SK-N-SH treated with all-trans-retinoic acid at 6 μM for 48 hours (cell line): ENCODE results near the gene TMEM222.

Source experiments
- CSDC2 ChIP-seq: fragments of 250-450 bp; sonication (Bioruptor Pico); IDR thresholded peaks from 2 replicates; pipeline ENCODE4 v1.5.0; 2020; ENCODE audit warnings: mild to moderate bottlenecking, moderate library complexity
- GLIS3 ChIP-seq: fragments of 250-450 bp; sonication (Bioruptor Pico); IDR thresholded peaks from 2 replicates; pipeline ENCODE4 v1.5.0; 2020; ENCODE audit warnings: mild to moderate bottlenecking, moderate library complexity
- ISL1 ChIP-seq: fragments of 250-450 bp; sonication (Bioruptor Pico); IDR thresholded peaks from 2 replicates; pipeline ENCODE4 v2.1.2; 2022; ENCODE audit warnings: mild to moderate bottlenecking, moderate library complexity
- TCF4 ChIP-seq: fragments of 250-450 bp; sonication (Bioruptor Pico); IDR thresholded peaks from 2 replicates; pipeline ENCODE4 v1.8.0; 2021; ENCODE audit warnings: mild to moderate bottlenecking, moderate library complexity, borderline replicate concordance
- ZC3H10 ChIP-seq: fragments of 250-450 bp; sonication (Bioruptor Pico); IDR thresholded peaks from 2 replicates; pipeline ENCODE4 v1.5.1; 2021; ENCODE audit warnings: mild to moderate bottlenecking, moderate library complexity
- ZFP3 ChIP-seq: fragments of 250-450 bp; sonication (Bioruptor Pico); IDR thresholded peaks from 2 replicates; pipeline ENCODE4 v1.5.0; 2020; ENCODE audit warnings: mild to moderate bottlenecking, moderate library complexity
- ZNF70 ChIP-seq: fragments of 450-650 bp; formaldehyde crosslinking; IDR thresholded peaks from 2 replicates; pipeline ENCODE4 v1.5.0; 2020; ENCODE audit warnings: mild to moderate bottlenecking, moderate library complexity
- TF ChIP-seq, protein P1 (sequence below): fragments of 250-450 bp; sonication (Bioruptor Pico); IDR thresholded peaks from 2 replicates; pipeline ENCODE4 v1.8.0; 2020; ENCODE audit warnings: mild to moderate bottlenecking, moderate library complexity, borderline replicate concordance
- TF ChIP-seq, protein P2 (sequence below): fragments of 250-450 bp; sonication (Bioruptor Pico); IDR thresholded peaks from 2 replicates; pipeline ENCODE4 v1.5.1; 2020; ENCODE audit warnings: low read depth, mild to moderate bottlenecking, moderate library complexity

DNA sequence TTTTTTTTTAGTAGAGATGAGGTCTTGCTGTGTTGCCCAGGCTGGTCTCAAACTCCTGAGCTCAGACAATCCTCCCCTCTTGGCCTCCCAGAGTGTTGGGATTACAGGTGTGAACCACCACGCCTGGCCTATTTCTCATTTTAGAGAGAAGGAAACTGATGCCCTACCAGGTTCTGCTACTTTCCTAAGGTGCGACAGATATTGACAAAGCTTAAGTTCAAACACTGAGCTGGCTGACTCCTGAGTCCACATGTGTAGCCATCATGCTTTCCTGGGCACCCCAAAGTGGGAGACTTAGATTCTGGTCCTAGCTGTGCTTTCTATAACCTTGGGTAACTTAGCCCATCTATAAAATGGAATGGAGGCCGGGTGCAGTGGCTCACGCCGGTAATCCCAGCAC lies 5.1 kb upstream of the TMEM222 start:
- TF ChIP-seq ZNF70 (no peak), ZC3H10 (CRISPR knock-in tag) (no peak), ZFP3 (CRISPR knock-in tag) (no peak), GLIS3 (CRISPR knock-in tag) (no peak), TCF4 (CRISPR knock-in tag) (no peak), CSDC2 (no peak), ISL1 (CRISPR knock-in tag) (no peak)
- TF ChIP-seq, protein P1, sequence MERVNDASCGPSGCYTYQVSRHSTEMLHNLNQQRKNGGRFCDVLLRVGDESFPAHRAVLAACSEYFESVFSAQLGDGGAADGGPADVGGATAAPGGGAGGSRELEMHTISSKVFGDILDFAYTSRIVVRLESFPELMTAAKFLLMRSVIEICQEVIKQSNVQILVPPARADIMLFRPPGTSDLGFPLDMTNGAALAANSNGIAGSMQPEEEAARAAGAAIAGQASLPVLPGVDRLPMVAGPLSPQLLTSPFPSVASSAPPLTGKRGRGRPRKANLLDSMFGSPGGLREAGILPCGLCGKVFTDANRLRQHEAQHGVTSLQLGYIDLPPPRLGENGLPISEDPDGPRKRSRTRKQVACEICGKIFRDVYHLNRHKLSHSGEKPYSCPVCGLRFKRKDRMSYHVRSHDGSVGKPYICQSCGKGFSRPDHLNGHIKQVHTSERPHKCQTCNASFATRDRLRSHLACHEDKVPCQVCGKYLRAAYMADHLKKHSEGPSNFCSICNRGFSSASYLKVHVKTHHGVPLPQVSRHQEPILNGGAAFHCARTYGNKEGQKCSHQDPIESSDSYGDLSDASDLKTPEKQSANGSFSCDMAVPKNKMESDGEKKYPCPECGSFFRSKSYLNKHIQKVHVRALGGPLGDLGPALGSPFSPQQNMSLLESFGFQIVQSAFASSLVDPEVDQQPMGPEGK (CRISPR knock-in tag): no peak
- TF ChIP-seq, protein P2, sequence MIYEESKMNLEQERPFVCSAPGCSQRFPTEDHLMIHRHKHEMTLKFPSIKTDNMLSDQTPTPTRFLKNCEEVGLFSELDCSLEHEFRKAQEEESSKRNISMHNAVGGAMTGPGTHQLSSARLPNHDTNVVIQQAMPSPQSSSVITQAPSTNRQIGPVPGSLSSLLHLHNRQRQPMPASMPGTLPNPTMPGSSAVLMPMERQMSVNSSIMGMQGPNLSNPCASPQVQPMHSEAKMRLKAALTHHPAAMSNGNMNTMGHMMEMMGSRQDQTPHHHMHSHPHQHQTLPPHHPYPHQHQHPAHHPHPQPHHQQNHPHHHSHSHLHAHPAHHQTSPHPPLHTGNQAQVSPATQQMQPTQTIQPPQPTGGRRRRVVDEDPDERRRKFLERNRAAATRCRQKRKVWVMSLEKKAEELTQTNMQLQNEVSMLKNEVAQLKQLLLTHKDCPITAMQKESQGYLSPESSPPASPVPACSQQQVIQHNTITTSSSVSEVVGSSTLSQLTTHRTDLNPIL (CRISPR knock-in tag): no peak
